GM19025 (cell line): ENCODE data around the gene GPR62.

Experiments used
- ATAC-seq: cut with Tn5 transposase; IDR thresholded peaks from one replicate; pipeline ENCODE4 v1.9.1; 2021; ENCODE audit warnings: mild to moderate bottlenecking, low read depth, moderate library complexity; ENCODE audit not compliant: unreplicated experiment

Gene GPR62

GRCh38 chr3:51968883-51969678 is 13.9 kb downstream of the GPR62 start:
- ATAC-seq, result no peak

GRCh38 chr3:51969841-51970240 is 14.7 kb downstream of the GPR62 start:
- no peak for ATAC-seq

- no peak for ATAC-seq
Observed at GRCh38 chr3:51970606-51971300, 15.6 kb downstream of the GPR62 start.

GRCh38 chr3:51971350-51971749 is 16.2 kb downstream of the GPR62 start:
- no peak for ATAC-seq

- no peak for ATAC-seq
Observed at GRCh38 chr3:51974277-51974962, 19.2 kb downstream of the GPR62 start.

- ATAC-seq, result peak; percentile 57
Observed at GRCh38 chr3:51974963-51975851, 20.0 kb downstream of the GPR62 start, which contains the start of gene ABHD14A. Gene ABHD14A, plus strand, starts transcription at chr3:51975064. Its CDS starts 72 bp downstream, at chr3:51975136.

GRCh38 chr3:51975852-51976549 is 20.8 kb downstream of the GPR62 start:
- no peak for ATAC-seq

GRCh38 chr3:51977446-51978142 is 22.4 kb downstream of the GPR62 start:
- no peak for ATAC-seq

GRCh38 chr3:51978143-51978502 is 22.9 kb downstream of the GPR62 start:
- ATAC-seq, result no peak

- ATAC-seq, result no peak
Observed at GRCh38 chr3:51980253-51980652, 25.1 kb downstream of the GPR62 start.

- peak; percentile 35 for ATAC-seq
Observed at GRCh38 chr3:51982352-51982837, 27.2 kb downstream of the GPR62 start.

GRCh38 chr3:51982838-51983577 is 27.8 kb downstream of the GPR62 start, which contains the start of gene ACY1:
Gene ACY1, plus strand, starts transcription at chr3:51983535. Its CDS starts 530 bp downstream, at chr3:51984065.
- ATAC-seq, result peak; percentile 77

GRCh38 chr3:51983578-51984268 is 28.5 kb downstream of the GPR62 start:
- ATAC-seq, result no peak

- no peak for ATAC-seq
Observed at GRCh38 chr3:51984269-51984647, 29.1 kb downstream of the GPR62 start.

GRCh38 chr3:51985063-51985462 is 29.9 kb downstream of the GPR62 start:
- ATAC-seq, result no peak

- ATAC-seq, result no peak
Observed at GRCh38 chr3:51986010-51986947, 31.1 kb downstream of the GPR62 start.

- no peak for ATAC-seq
Observed at GRCh38 chr3:51987568-51987967, 32.4 kb downstream of the GPR62 start.
